Measurements from ENCODE around the gene SLC36A1.
A peak's percentile ranks its signal among the peaks of the same experiment; 100 is the strongest.
"Not testable (repeated sequence)": the region's sequence is repeated elsewhere in the genome, so short reads cannot be mapped to it uniquely, and the experiment has no call there.

Gene SLC36A1

DNA sequence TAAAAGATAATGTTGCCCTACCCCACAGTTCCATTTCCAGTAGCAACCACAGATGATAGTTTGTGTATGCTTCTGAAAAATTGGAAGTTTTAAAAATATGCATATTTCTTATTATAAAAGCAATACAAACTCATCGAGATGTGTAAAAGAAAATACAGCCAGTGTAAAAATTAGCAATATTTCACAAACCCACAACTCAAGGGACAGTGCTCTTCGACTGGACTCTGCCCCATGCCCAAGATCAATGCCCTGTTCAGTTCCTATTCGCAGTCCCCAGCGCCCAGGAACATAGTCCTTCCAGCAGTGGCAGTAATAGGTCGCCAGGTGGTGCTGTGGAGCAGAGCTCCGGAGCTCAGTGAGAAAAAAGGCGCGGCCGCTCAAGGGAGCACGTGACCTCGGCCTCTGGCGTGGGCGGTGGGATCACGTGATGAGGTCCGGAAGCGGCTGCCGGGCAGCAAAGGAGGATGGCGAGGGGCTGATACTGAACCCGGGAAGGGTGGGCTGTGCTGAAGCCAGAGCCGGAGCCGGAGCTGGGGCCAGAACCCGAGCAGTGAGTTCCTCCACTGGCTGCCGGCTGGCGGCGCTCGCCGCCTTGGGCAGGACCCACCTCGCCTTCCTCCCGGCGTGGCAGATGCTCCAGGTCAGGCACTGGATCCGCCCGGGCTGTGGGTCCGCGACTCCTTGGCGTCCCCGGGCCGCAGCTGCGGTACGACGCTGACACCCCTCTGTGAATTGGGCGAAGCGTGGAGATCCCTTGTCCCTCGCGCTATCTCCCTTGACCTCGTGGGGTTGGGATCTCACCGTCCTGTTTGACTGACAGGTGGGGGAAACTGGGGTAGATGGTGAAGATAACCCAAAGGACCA lies at the start of gene SLC36A1:
SLC36A1 (plus strand) TSS at position 430 of the 864 bp plus-strand sequence. CDS start 11,190 bp downstream, outside the sequence.
- DNase-seq = peak; percentile 91

DNA sequence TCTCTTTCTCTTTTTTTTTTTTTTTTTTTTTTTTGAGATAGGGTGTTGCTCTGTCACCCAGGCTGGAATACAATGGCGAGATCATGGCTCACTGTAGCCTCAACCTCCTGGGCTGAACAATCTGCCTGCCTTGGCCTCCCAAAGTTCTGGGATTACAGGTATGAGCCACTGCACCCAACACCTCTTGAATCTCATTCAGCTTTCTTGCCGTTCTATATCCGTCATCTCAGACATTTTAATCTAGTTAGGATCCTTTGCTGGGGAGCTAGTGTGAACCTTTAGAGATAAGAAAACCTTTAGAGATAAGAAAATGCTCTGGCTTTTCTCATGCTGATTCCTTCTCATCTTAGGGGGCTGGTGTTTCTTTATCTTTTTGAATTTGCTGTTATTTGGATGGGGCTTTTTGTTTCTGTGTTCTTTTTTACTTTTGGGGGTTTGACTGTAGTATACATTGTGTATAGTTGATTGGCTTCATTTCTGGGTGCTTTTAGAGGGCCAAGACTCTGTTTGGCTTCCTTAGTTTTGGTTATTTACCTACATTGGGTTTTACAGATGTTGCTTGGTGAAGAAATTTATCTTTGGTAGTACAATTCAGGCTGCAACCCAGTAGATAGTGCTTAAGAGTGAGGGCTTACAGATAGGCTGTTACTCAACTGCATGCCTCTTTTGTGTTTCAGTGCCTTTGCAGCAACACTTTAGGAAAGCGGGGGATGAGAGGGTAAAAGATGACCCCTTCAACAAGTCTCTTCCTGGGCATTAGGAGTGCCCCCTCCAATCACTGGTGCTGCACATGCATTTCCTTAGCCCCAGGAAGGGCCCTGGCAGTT lies 41.9 kb upstream of the SLC36A1 start:
- DNase-seq = no peak

DNA sequence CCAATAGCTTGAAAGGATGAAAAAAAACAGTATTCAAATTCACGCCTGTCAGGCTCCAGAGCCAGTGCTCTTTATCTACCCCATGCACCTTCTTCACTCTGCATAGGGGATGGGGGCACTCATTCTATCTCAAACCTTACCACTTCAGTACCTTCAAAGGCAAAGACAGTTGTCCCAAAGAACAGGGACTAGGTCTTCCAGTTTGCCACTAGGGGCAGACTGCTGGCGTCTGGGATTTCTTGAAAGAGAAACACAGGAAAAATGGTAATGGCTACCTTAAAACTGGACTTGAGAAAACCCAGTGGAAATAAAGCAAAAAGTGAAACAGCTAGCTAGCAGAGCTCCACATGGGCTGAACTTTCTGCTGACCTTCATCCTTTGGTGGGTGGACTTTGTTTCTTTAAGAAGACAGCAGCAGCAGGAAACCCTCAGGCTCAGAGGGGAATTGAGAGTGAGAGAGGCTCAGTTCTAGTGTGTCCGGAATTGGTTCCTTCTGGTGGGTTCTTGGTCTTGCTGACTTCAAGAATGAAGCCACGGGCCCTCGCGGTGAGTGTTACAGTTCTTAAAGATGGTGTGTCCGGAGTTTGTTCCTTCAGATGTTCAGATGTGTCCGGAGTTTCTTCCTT lies 41.0 kb upstream of the SLC36A1 start:
- no peak for DNase-seq

- DNase-seq = no peak
Observed at GRCh38 chr5:151408591-151409230, 38.7 kb upstream of the SLC36A1 start.

DNA sequence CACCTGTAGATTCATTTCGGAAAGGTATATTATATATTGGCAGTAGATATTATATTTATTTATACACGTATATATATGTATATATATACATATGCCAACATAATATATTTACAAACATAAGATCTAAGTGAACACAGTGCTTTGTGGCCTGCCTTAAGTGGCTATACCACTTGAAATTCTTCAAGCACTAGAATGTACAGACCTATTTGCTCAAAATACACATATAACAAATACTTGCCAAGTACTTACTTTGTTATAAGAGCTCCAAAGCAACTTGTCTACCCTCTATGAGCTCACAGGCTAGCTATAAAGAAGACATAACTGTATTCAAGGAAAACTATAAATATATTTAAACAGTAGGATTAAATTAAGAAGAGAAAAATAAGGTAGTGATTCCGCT lies 33.6 kb upstream of the SLC36A1 start:
- no peak for DNase-seq

DNA sequence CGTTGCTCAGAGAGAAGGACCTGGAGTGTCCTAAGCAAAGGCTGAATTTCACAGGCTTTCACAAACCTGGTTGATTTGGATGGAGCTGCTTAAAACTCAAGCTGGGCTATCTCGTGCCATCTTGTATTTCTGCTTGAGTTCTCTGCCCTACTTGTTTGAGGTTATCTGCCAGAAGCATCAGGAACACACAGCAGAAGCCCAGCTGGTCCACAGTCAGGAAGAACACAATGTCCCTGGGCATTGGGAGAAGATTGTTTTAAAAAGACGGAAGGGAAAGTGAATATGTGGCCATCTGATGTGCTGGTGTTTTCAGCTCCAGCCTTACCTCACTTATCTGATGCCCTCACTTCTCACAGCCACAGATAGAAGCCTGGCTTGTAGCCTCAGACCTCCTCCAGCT lies 32.9 kb upstream of the SLC36A1 start:
- no peak for DNase-seq

DNA sequence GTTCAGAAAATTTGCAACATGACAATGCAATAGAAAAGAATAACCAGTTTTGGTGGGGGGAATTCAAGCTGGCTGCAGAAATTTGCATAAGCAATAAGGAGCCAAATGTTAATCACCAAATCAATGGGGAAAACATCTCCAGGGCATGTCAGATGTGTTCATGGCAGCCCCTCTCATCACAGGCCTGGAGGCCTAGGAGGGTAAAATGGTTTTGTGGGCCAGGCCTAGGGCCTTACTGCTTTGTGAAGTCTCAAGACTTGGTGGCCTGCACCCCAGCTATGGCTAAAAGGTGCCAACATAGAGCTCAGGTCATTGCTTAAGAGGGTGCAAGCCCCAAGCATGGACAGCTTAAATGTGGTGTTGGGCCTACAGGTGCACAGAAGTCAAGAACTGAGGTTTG lies 29.7 kb upstream of the SLC36A1 start:
- DNase-seq = no peak

DNA sequence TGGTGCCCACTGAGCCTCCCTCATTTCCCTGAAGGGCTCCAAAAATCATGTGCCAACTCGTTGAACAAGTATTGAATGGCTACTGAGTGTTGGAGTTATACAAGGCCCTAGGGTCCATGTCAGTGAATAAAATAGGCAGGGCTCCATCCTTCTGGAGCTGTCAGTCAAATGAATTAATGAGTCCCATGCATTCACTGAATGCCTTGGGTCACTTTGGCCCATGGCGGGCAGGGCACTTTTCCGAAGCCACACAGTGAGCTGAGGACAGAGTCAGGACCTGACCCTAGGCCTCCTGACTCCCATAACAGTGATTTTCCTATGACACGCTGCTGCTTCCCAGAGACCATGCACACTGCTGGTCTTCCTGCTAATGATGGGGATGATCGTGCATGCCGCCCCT lies 27.3 kb upstream of the SLC36A1 start:
- no peak for DNase-seq

GRCh38 chr5:151424892-151425523 lies 22.4 kb upstream of the SLC36A1 start:
- DNase-seq = no peak

DNA sequence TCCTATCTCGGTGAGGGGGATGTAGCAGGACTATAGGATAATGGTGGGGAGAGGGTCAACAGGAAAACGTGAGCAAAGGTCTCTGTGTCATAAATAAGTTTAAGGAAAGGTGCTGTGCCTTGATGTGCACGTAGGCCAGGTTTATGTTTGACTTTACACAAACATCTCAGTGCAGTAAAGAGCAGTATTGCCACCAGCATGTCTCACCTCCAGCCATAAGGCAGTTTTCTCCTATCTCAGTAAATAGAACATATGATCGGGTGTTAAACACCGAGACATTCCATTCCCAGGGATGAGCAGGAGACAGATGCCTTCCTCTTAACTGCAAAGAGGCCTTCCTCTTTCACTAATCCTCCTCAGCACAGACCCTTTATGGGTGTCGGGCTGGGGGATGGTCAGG lies 21.1 kb upstream of the SLC36A1 start:
- not testable (repeated sequence) for DNase-seq

DNA sequence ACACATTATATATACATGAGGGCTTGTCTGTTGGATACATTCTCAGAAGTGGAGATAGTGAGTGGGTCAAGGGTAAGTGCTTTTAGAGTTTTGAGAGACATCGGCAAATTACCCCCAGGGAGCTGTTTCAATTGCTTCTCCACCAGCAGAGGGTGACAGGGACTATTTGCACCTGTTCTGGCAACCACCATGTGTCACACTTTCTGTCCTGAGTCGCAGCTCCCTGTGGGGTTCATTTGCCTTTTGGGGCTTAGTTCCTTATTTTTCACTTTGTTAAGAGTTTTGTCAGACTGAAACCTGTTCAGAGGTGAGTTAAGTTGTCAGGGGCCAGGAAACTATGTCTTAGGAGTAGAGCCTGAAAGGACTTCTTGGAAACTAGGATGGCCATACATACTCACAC lies 20.1 kb upstream of the SLC36A1 start:
- DNase-seq = no peak

GRCh38 chr5:151430731-151431130 lies 16.7 kb upstream of the SLC36A1 start:
- DNase-seq = no peak

GRCh38 chr5:151431666-151432065 lies 15.7 kb upstream of the SLC36A1 start:
- DNase-seq = no peak

DNA sequence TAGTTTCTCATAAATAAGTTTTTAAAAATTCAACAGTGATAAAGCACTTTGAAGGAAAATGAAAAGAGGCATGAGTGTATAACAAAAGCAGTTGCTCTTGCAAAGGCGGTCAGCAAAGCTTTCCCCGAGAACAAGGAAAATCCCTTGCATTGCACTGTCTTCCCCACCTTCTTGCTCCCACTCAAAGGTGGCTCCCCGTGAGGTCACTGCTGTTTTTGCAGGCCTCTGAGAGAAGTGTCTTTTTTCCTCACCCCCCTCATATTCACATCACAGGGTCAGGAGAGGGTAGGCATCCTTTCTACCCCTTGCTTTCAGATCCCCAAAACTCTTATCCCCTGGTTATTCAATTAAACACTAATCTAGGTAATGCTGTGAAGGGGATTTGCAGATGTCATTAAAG lies 15.2 kb upstream of the SLC36A1 start:
- DNase-seq = no peak

GRCh38 chr5:151434570-151435237 lies 12.7 kb upstream of the SLC36A1 start:
- DNase-seq = no peak

- peak; percentile 4 for DNase-seq
Observed at GRCh38 chr5:151448038-151448985, 909 bp downstream of the SLC36A1 start.

DNA sequence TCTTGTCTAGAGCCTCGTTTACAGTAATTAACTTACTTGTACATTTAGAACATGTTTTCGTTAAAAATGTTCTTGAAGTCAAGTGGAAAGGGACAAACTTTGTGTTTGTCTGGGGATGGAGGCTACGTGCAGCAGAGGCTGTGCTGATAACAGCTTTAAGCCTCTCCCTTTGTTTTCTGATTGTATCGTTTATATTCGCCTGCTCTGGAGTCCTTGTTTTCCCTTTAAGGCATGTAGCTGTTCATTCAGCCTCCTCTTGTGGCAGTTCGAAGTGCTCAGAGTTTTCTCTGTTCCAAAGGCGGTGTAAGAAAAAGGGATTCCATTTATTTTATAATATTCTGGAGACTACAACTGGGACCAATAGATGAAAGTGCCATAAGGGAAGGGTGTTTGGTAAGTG lies 1.9 kb downstream of the SLC36A1 start:
- no peak for DNase-seq

DNA sequence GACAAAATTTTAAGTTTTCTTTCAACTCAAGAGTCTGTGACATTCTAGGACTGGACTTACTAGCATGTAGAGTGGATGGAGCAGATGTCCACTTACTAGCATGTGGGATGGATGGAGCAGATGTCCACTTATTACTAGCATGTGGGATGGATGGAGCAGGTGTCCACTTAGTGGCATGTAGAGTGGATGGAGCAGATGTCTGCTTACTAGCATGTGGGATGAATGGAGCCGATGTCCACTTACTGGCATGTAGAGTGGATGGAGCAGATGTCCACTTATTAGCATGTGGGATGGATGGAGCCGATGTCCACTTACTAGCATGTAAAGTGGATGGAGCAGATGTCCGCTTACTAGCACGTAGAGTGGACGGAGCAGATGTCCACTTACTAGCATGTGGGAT lies 2.4 kb downstream of the SLC36A1 start:
- no peak for DNase-seq

DNA sequence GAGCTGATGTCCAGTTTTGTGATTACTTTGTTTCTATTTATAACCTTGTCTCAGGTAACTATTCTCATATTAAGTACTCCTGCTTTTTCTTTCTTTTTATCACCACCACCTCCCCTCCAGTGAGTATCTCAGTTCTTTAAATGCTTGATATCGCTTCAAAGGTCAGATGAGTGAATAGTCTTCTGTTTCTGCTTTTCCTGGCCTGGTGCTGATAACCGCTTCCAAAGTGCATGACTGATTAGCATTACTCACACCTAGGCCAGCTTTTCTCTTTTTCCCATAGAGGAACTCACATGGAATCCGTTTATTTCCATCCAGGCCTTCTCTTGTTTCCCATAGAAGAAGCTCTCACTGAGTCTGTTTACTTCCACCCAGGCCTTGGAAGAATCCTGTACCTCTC lies 3.2 kb downstream of the SLC36A1 start:
- DNase-seq = no peak

GRCh38 chr5:151451626-151452520 lies 4.5 kb downstream of the SLC36A1 start:
- DNase-seq = no peak
